Upper lobe of right lung (tissue), 1 donor: Measurements from ENCODE around the gene STK32C. TPM values are rescaled to one million over a fixed set of nuclear protein-coding genes. Genes with fewer than 3 reads are reported as not detected.

Source experiments
- ATAC-seq: fragments of 200-7000 bp; cut with Tn5 transposase; one replicate; pipeline ENCODE4 v1.9.1; 2020; ENCODE audit warnings: mild to moderate bottlenecking, moderate library complexity
- DNase-seq: peaks from one replicate; pipeline ENCODE4 v3.0.0-alpha.2; 2020
- H3K27ac ChIP-seq: fragments of 200-600 bp; one replicate; pipeline ENCODE4 v1.8.0; 2022
- H3K27me3 ChIP-seq: fragments of 200-600 bp; one replicate; pipeline ENCODE4 v1.8.0; 2022; ENCODE audit warnings: mild to moderate bottlenecking
- H3K36me3 ChIP-seq: fragments of 200-600 bp; one replicate; pipeline ENCODE4 v1.8.0; 2022
- H3K4me1 ChIP-seq: fragments of 200-600 bp; one replicate; pipeline ENCODE4 v1.8.0; 2022
- H3K4me3 ChIP-seq: fragments of 200-600 bp; one replicate; pipeline ENCODE4 v1.8.0; 2022; ENCODE audit warnings: mild to moderate bottlenecking
- H3K9me3 ChIP-seq: fragments of 200-600 bp; one replicate; pipeline ENCODE4 v1.8.0; 2022
- intact Hi-C: fragments of 100-400 bp; cut with DNase I; formaldehyde crosslinking; loops from one replicate; pipeline ENCODE4 v1.11.0; 2022
- total RNA-seq: library from RNA; stranded (reverse); fragmentation: NEBNext Ultra II Directional; extraction: Animal tissue kit (Norgen Biotek cat#: 25700); gene quantifications from one replicate; pipeline ENCODE4 v1.2.1, GENCODE V29; 2021
- TF ChIP-seq, protein P1 (sequence below): fragments of 200-600 bp; IDR thresholded peaks from one replicate; pipeline ENCODE4 v1.8.0; 2022; ENCODE audit warnings: antibody characterized with exemption
- donor health status: DM: no; HTN: yes; CAD: no; lungs with severe emphysema.

The STK32C gene
- total RNA-seq, 1 donor from 2014 or later = 13.2 TPM

DNA sequence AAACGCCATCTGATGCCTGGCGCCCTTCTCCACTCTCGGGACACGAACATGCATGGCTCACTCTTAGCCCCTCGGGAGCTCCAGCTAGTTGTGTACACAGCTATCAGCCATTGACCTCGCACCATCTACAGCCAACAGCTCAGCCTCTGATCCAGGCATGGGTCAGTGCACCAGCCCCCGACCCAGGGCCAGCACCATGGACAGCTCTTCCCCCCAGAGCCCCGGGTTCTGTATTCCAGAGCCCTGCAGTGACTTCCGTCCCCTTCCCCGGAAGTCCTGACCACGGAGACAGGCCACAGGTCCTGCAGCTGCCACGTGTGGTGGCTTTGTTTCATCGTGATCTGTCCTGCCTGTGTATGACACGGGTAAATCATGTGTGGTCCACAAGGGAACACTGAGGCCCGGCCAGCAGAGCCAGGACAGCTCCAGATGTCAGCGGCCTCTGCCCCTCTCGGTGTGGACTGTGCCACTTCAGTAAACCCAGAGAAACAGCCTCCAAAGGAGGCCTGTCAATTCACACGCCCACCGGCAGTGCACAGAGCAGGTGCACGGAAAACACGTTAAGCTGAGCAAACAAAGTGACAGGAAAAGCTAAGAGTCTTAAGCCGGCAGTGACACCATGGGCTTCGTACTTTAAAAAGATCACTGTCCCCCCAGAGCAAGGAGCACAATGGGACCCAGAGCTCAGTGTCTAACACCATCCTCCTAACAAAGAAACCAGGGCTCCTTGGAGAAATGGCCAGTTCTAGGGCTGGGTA, 13.0 kb downstream of the STK32C start:
- TF ChIP-seq, protein P1, sequence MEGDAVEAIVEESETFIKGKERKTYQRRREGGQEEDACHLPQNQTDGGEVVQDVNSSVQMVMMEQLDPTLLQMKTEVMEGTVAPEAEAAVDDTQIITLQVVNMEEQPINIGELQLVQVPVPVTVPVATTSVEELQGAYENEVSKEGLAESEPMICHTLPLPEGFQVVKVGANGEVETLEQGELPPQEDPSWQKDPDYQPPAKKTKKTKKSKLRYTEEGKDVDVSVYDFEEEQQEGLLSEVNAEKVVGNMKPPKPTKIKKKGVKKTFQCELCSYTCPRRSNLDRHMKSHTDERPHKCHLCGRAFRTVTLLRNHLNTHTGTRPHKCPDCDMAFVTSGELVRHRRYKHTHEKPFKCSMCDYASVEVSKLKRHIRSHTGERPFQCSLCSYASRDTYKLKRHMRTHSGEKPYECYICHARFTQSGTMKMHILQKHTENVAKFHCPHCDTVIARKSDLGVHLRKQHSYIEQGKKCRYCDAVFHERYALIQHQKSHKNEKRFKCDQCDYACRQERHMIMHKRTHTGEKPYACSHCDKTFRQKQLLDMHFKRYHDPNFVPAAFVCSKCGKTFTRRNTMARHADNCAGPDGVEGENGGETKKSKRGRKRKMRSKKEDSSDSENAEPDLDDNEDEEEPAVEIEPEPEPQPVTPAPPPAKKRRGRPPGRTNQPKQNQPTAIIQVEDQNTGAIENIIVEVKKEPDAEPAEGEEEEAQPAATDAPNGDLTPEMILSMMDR = no peak
- intact Hi-C loops = no loop called here
- H3K27ac ChIP-seq = no peak overlapping the region
- ATAC-seq = no peak
- no peaks in the 10 kb centered on the region for H3K4me1 ChIP-seq
- H3K36me3 ChIP-seq = no peaks in the 10 kb centered on the region
- H3K27me3 ChIP-seq = no peaks in the 10 kb centered on the region
- no peaks in the 10 kb centered on the region for H3K9me3 ChIP-seq
- no peak overlapping the region for H3K4me3 ChIP-seq
- peak; percentile 58 for DNase-seq

DNA sequence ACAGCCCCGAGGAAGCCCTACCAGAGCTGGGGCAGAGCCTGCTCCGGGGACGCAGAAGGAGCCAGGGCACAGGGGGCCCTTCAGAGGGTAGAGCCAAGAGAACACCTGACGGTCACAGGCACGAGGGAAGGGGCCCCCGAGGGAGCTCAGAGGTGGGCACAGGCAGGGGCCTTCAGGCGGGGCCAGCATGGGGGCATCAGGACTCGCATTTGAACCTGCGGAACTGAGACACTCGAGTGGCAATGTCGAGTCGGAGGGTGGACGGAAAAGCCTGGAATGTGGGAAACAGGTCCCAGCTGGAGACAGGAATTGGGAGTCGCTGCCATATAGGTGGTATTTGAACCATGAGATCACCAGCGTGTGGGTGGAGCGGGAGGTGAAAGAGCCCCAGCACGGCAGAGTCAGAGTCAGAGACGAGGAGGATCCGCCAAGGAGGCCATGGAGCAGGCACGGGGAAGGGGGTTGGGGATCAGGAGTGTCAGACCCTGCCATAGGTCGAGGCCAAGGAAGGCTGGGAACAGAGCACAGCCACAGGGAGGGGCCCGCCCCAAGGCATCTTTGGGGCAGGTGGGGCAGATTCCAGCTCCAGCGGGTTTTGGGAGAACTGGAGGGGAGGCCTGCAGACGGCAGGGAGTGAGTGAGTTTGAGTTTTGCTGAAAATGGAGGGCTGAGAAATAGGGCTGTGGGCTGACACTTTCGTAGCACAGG, 13.8 kb downstream of the STK32C start:
- TF ChIP-seq, protein P1 = no peak
- Histone ChIP-seq H3K4me1 (no peaks in the 10 kb centered on the region), H3K36me3 (no peaks in the 10 kb centered on the region), H3K4me3 (no peak overlapping the region), H3K9me3 (no peaks in the 10 kb centered on the region), H3K27ac (no peak overlapping the region), H3K27me3 (no peaks in the 10 kb centered on the region)
- ATAC-seq (no peak), DNase-seq (peak; percentile 41)
- intact Hi-C loops = no loop called here

DNA sequence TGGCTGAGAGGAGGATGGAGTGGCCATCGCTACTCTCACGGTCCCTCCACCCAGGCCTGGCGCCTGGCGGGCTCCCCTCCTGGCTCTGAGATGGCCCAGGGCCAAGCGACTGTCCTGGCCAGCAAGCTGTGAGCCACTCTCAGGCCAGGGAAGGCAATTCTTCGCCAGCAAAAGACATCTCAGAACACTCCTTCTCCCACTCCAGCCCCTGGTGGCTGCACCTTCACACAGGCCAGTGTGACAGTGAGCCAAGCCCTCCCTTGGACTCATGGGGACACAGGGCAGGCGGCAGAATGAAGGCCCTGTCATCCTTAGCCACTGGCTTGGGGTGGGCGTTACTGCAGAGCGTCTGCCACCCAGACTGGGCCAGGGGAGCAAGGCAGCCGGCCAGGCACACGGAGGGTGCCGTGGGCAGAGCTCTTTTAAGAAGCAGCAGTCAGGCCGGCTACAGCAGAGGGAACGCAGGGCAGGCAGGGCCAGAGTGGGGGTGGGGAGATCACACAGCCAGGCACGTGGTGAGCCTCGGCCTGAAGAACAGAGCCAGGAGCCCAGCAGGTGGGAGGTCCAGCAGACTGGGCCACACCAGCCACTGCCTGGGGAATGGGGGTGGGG, 14.4 kb downstream of the STK32C start:
- intact Hi-C loops = no loop called here
- Histone ChIP-seq H3K27me3 (no peaks in the 10 kb centered on the region), H3K9me3 (no peaks in the 10 kb centered on the region), H3K4me1 (no peaks in the 10 kb centered on the region), H3K27ac (no peak overlapping the region), H3K36me3 (no peaks in the 10 kb centered on the region), H3K4me3 (no peak overlapping the region)
- DNase-seq (peak; percentile 60), ATAC-seq (peak; percentile 21)
- TF ChIP-seq, protein P1 = no peak

DNA sequence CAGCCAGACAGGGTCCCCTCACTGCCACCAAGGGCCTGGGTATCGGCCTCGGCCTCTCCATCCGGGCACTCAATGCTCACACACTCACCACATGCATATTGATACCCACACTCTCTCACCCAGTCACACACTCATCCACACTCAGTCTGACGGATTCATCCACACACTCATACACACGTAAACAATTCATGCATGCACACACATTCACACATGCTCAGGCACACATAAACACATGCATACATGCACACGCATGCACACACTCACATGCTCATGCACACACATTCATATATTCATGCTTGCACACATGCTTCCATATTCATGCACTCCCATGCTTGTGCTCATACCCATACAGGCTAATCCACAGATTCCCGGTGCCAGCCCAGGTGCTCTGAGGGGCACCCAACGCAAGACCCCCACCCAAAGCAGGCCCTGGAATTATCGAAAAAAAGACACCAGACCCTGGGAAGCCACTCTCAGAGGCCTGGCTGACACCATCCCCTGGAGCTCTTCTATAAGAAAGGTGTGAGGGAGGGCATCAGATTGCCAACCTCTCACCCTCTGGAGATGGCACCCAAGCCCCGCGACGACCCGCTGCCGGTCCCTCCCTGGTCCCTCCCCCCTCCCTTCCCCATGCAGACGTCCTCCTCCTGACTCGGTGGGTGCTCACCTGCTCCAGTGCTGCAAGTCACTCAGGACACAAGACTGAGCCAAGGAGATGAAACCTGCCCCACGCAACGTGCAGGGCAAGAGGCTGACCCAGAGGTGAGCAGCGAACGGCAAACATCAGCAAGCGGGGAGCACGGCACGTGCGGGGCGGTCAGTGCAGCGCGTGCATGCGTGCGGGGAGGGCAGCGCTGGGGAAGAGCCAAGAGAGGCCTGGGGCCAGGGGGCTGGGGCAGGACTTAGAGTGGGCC, 15.2 kb downstream of the STK32C start:
- intact Hi-C loops = no loop called here
- no peak for ATAC-seq
- Histone ChIP-seq H3K9me3 (no peaks in the 10 kb centered on the region), H3K4me1 (no peaks in the 10 kb centered on the region), H3K4me3 (no peak overlapping the region), H3K27me3 (no peaks in the 10 kb centered on the region), H3K27ac (no peak overlapping the region), H3K36me3 (no peaks in the 10 kb centered on the region)
- DNase-seq = peak; percentile 59
- TF ChIP-seq, protein P1 = no peak

DNA sequence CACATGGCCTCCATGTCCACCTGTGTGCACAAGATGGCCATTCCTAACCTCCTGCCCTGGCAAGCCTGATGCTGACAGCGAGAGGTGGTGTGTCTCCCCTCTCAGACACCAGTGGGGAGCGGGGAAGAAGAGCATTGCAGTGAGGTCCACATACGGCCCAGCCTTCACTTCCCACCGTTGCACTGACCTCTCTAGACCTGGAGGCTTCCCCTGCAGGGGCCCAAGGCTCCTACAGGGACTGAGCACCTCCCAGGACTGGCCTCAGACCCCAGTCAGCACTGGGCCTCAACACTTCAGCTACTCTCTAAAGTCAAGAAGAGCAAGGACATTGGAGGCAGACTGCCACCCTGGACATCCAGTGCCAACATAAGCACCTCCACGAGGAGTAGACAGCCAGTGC, 15.9 kb downstream of the STK32C start:
- Histone ChIP-seq H3K27ac (no peak overlapping the region), H3K27me3 (no peaks in the 10 kb centered on the region), H3K4me3 (no peak overlapping the region), H3K4me1 (no peaks in the 10 kb centered on the region), H3K9me3 (no peaks in the 10 kb centered on the region), H3K36me3 (no peaks in the 10 kb centered on the region)
- TF ChIP-seq, protein P1 = no peak
- intact Hi-C loops = no loop called here
- no peak for ATAC-seq
- no peak for DNase-seq
